Colonic mucosa (tissue), 4 donors: Measurements from ENCODE around the gene NUP133. TPM values are rescaled to one million over a fixed set of nuclear protein-coding genes. Genes with fewer than 3 reads are reported as not detected.

Experiments used
- DNase-seq: peaks from one replicate; pipeline ENCODE4 v3.0.0-alpha.2; 2020
- H3K27ac ChIP-seq: fragments of 200-600 bp; one replicate; pipeline ENCODE4 v1.8.0; 2021
- H3K27me3 ChIP-seq: fragments of 200-600 bp; one replicate; pipeline ENCODE4 v1.8.0; 2021
- H3K36me3 ChIP-seq: fragments of 200-600 bp; one replicate; pipeline ENCODE4 v1.8.0; 2021
- H3K4me1 ChIP-seq: fragments of 200-600 bp; one replicate; pipeline ENCODE4 v1.8.0; 2021; ENCODE audit warnings: mild to moderate bottlenecking
- H3K4me3 ChIP-seq: fragments of 200-600 bp; one replicate; pipeline ENCODE4 v1.8.0; 2021
- H3K9ac ChIP-seq, 2 donors: one replicate each; pipeline ENCODE4 v1.7.0; 2013; ENCODE audit warnings: control low read depth in 2 of 2, low read depth in 2 of 2, low read length in 2 of 2
- H3K9me3 ChIP-seq: fragments of 200-600 bp; one replicate; pipeline ENCODE4 v1.8.0; 2021
- CTCF ChIP-seq: fragments of 200-600 bp; IDR thresholded peaks from one replicate; pipeline ENCODE4 v1.8.0; 2022; ENCODE audit warnings: antibody characterized with exemption, mild to moderate bottlenecking
- intact Hi-C: fragments of 100-400 bp; cut with DNase I; formaldehyde crosslinking; loops from one replicate; pipeline ENCODE4 v1.14.1; 2022
- total RNA-seq, 2 donors: library from RNA; stranded (reverse); fragmentation: NEBNext Ultra II Directional in 1 of 2; extraction: Animal tissue kit (Norgen Biotek cat#: 25700) in 1 of 2; gene quantifications; one replicate each; pipeline ENCODE4 v1.2.1, GENCODE V29; 2021
- donor health status: healthy.
- donor health status: DM: no; HTN: no; CAD: no.
- donor health status: DM: no; HTN: no; CAD: no.

NUP133 gene
- total RNA-seq, 2 donors from 2014 or later: 25.9 to 37.8 TPM

DNA sequence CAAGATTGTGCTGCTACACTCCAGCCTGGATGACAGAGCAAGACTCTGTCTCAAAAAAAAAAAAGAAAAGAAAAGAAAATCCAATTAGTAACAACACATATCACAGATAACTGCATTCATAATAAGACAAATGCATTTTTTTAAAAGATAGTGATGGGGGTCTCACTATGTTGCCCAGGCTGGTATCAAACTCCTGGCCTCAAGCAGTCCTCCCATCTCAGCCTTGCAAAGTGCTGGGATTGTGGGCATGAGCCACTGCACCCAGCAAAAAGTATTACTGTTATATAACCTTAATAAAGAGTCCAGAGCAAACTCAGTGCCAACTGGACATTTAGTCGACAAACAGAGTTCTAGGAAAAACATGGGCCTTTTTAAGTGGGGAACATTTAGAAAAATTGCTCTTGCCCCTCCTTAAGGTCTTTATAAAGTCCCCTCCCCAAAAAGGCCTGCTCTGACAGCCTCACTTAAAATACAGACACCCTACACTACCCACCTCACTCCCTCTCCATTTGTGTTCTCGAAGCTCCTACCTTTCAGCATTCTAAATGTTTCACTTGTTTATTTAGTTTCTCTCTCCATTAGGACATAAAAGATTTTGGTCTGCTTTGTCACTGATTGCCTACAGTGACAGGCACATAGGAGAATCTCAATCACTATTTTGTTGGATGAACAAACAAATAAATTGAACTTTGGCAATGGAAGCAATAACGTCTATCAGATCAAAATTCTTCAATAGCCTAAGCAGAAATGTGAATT is 42.8 kb upstream of the NUP133 start:
- Histone ChIP-seq H3K9me3 (no peaks in the 10 kb centered on the region), H3K4me3 (no peak overlapping the region), H3K27ac (no peak overlapping the region), H3K4me1 (no peaks in the 10 kb centered on the region), H3K36me3 (no peaks in the 10 kb centered on the region), H3K9ac (no peak overlapping the region), H3K27me3 (no peaks in the 10 kb centered on the region)
- intact Hi-C loops: loop anchor here (10.0 kb wide), 1 partner anchor 754 kb away; no protein-coding TSS in a partner anchor
- DNase-seq: no peak
- no peak for TF ChIP-seq CTCF

- DNase-seq: no peak
- peaks cover 5% of the 10 kb centered on the region for H3K36me3 ChIP-seq
Observed at GRCh38 chr1:229547542-229547941, 39.4 kb upstream of the NUP133 start.

GRCh38 chr1:229544587-229544986 is 36.4 kb upstream of the NUP133 start:
- no peaks in the 10 kb centered on the region for H3K27me3 ChIP-seq
- intact Hi-C loops: no loop called here
- H3K4me1 ChIP-seq: no peaks in the 10 kb centered on the region
- TF ChIP-seq CTCF: no peak
- H3K27ac ChIP-seq: no peak overlapping the region
- H3K36me3 ChIP-seq: peaks cover 16% of the 10 kb centered on the region
- H3K4me3 ChIP-seq: no peak overlapping the region
- DNase-seq: no peak
- H3K9ac ChIP-seq: no peak overlapping the region
- H3K9me3 ChIP-seq: no peaks in the 10 kb centered on the region

More at GRCh38 chr1:229547542-229547941, 39.4 kb upstream of the NUP133 start:
- intact Hi-C loops: no loop called here
- no peak overlapping the region for H3K4me3 ChIP-seq
- no peaks in the 10 kb centered on the region for H3K4me1 ChIP-seq
- no peak overlapping the region for H3K27ac ChIP-seq
- no peaks in the 10 kb centered on the region for H3K27me3 ChIP-seq
- H3K9ac ChIP-seq: no peak overlapping the region
- TF ChIP-seq CTCF: no peak
- H3K9me3 ChIP-seq: no peaks in the 10 kb centered on the region

DNA sequence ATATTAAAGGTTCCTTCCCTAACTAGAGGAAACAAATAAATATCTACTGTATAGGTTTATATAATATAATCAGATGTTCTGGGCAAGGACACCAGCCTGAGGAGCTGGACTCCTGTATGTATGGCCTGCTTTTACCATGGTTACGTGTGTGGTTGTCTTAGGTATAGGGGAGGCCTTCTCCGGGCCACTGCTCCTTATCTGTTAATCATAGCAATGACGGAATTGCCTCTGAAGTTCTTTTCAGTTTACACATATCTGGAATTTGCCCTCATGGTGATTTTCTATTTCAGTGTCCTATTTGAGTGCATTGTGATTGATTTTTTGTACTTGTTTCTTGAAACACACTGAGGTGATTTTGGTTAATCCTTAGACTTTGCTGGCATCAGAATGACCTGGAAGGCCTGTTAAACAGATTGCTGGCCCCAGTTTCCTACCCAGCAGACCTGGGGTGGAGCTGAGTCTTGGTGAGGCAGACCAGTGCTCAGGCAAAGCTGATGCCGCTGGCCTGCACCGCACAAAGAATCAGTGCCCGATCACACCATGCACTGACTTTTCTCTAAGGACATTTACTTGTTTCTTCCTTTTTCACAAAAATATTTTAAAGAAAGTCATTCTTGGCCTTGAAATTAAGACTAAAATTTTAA is 31.8 kb upstream of the NUP133 start:
- peaks cover 21% of the 10 kb centered on the region for H3K36me3 ChIP-seq
- no peak for DNase-seq
- H3K27ac ChIP-seq: no peak overlapping the region

DNA sequence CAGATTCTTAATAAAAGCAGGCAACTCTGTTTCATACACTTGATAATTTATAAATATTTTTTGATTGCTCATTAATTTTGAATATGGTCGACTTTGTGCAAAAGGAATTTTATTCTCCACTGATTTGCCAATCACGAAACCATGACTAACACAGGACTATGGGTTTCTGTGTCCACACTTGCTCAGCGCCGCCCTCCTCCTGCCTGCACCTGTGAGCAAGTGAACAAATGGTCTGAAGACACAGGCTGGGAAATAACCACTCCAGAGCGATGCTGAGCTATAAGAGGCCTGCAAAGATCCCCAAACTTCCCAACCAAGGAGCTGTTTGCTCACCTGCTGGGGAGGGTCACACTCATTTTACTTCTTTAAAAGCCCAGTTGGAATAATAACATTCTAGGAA is 30.8 kb upstream of the NUP133 start:
- Histone ChIP-seq H3K27me3 (no peaks in the 10 kb centered on the region), H3K4me3 (no peak overlapping the region), H3K36me3 (peaks cover 17% of the 10 kb centered on the region), H3K27ac (no peak overlapping the region), H3K4me1 (no peaks in the 10 kb centered on the region), H3K9ac (no peak overlapping the region), H3K9me3 (no peaks in the 10 kb centered on the region)
- intact Hi-C loops: no loop called here
- no peak for DNase-seq
- TF ChIP-seq CTCF: no peak

More for the DNA sequence above, 31.8 kb upstream of the NUP133 start:
- Histone ChIP-seq H3K9ac (no peak overlapping the region), H3K4me3 (no peak overlapping the region), H3K4me1 (no peaks in the 10 kb centered on the region), H3K9me3 (no peaks in the 10 kb centered on the region), H3K27me3 (no peaks in the 10 kb centered on the region)
- no peak for TF ChIP-seq CTCF
- intact Hi-C loops: no loop called here
